Activated naive CD4-positive, alpha-beta T cell (primary cell): ENCODE measurements around the gene PAQR6.

Experiments used
- DNase-seq, 4 experiments: peaks; one replicate each; lab custom pipeline; 2025; lab: John Stamatoyannopoulos, UW

The PAQR6 gene

GRCh38 chr1:156263288-156263655 lies 15.4 kb upstream of the PAQR6 start:
- DNase-seq = no peak

GRCh38 chr1:156262461-156263287 lies 14.8 kb upstream of the PAQR6 start:
- no peak for DNase-seq

GRCh38 chr1:156260896-156261295 lies 13.0 kb upstream of the PAQR6 start:
- DNase-seq = no peak

- DNase-seq = no peak
These were observed 11.9 kb upstream of the PAQR6 start for GRCh38 chr1:156259805-156260204.

GRCh38 chr1:156258859-156259258 lies 11.0 kb upstream of the PAQR6 start:
- no peak for DNase-seq

GRCh38 chr1:156257711-156258110 lies 9.9 kb upstream of the PAQR6 start:
- no peak for DNase-seq

GRCh38 chr1:156253634-156254033 lies 5.8 kb upstream of the PAQR6 start:
- DNase-seq = no peak

- DNase-seq = no peak
These were observed 3.7 kb upstream of the PAQR6 start for GRCh38 chr1:156251527-156251926.

GRCh38 chr1:156249593-156249992 lies 1.7 kb upstream of the PAQR6 start:
- no peak for DNase-seq

- no peak for DNase-seq
These were observed 447 bp upstream of the PAQR6 start for GRCh38 chr1:156248323-156248683.

GRCh38 chr1:156246781-156247459 lies 936 bp downstream of the PAQR6 start:
- DNase-seq = no peak

- no peak for DNase-seq
These were observed 1.5 kb downstream of the PAQR6 start for GRCh38 chr1:156246241-156246780.

- DNase-seq = peak in 2 of 4 experiments; percentile 13 to 21
These were observed 2.2 kb downstream of the PAQR6 start for GRCh38 chr1:156245451-156246232.

GRCh38 chr1:156244712-156245111 lies 3.1 kb downstream of the PAQR6 start:
- DNase-seq = no peak

- DNase-seq = no peak
These were observed 3.7 kb downstream of the PAQR6 start for GRCh38 chr1:156244126-156244525.

- DNase-seq = no peak
These were observed 5.1 kb downstream of the PAQR6 start for GRCh38 chr1:156242738-156243137.

- DNase-seq = no peak
These were observed 5.9 kb downstream of the PAQR6 start, which contains the start of gene BGLAP for GRCh38 chr1:156241926-156242325. BGLAP (plus strand) TSS chr1:156242184; CDS start chr1:156242232, 48 bp downstream.

GRCh38 chr1:156241311-156241811 lies 6.5 kb downstream of the PAQR6 start:
- no peak for DNase-seq

GRCh38 chr1:156238248-156238647 lies 9.6 kb downstream of the PAQR6 start:
- DNase-seq = no peak

GRCh38 chr1:156236164-156236563 lies 11.7 kb downstream of the PAQR6 start:
- DNase-seq = no peak

- no peak for DNase-seq
These were observed 14.3 kb downstream of the PAQR6 start for GRCh38 chr1:156233426-156234127.
